ENCODE results near the gene OXNAD1.

Gene OXNAD1

GRCh38 chr3:16279010-16279801 lies 14.2 kb downstream of the OXNAD1 start:
- no peak for DNase-seq

GRCh38 chr3:16280671-16281070 lies 15.7 kb downstream of the OXNAD1 start:
- DNase-seq: no peak

GRCh38 chr3:16284633-16285032 lies 19.6 kb downstream of the OXNAD1 start:
- no peak for DNase-seq

DNA sequence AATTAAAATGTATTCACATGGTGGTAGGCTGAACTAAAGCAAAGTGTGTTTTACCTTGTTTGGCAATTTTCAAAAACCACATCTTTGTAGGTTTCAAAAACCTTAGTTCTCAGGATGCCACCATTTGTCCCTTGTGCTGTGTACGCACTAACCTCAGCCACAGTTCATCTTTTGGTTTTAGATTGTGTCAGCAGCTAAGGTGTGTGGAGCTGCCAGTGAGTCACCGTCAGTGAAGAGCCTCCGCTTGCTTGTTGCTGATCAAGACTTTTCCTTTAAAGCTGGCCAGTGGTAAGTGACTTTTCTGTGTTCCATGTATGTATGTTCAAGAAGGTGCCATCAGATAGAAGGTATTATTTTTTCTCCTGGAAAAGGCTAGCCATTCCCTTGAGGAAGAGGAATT lies 21.1 kb downstream of the OXNAD1 start:
- peak; percentile 74 to 79 for DNase-seq

- no peak for DNase-seq
Observed at GRCh38 chr3:16286751-16287543, 21.9 kb downstream of the OXNAD1 start.

DNA sequence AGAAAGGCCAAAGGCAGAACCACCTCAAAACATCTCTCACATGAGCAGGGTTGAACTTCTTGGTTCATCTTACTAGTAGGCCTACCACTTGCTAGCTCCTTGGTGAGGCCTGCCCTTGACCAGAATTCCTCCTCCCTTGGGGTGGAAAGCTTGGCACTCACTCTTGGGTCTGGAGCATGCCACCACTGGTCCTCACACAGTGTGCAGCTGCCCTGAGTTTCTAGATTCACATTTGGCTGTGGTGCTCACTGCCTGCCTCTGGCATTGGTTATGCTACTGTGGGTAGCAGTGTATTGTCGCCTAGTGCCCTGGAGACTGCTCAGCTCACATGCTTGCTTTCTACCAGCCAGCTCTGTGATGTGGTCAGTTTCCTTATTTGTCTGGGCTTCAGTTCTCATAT lies 23.7 kb downstream of the OXNAD1 start:
- DNase-seq: no peak

DNA sequence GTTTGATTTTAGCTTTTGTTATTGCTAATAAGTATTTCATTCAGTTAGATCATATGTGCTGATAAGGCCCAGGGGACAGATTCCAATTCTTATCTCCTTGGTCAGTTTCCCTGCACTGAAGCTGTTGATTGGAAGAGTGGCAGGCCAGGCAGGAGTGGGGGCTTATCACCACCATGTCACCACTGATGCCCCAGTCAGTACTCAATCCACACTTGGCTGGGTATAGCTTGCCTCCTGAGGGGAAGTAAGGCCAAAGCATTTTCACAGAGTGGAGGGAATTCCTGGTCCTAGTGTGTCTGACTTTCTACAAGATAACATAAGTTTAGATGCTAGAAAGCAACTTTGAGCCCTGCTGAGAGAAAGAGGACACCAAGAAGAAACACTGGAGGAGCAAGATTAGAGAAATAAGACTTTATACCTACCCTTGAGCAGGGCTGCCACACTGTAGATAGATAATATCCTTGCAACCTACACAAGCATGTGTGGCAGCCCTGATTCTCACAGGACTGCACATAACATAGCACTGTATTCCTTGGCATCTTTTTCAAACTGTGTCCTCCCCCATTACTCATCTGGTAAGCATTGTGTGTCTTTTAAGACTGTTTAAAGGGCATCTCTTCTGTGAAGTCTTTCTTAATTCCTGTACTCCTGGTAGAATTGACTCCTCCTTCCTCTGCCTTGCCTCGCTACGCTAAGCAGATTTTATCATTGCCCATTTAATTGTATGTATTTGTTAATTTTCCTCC lies 24.3 kb downstream of the OXNAD1 start:
- DNase-seq: no peak

DNA sequence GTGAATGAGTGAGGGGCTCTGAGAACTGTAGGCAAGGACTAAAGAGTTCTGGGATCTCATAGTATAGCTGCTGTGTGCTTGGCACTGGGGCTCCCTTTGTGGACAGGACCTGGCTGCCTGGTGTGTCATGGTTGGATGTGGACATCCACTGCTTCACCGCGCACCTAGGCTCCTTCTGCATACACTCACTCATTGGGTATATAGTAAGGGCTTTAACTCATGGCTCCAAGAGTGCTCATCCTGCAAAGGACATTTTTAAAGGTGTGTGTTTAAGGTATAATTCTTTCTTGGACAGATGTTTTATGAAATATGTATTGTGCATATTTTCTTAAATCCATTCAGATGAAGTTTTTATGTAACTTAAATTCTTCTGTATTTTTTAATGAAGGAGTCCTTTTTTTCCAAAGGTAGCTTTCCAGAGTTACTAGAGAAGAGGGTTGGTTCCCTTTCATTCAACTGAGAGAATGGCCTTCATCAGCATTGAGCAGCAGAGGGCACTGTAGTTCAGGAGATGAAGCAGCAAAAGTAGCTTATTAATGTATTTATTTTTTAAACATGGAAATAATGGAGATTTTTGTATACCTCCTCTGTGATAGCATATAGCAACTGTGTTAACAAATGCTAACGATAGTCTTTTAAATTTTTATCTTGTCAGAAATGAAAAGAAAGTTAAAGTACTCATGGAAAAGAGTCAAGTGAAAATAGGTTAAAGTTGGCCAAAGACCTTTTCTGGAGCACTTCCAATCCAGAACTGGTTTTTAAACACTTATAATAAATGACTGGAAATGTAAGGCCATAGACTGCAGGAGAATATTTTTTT lies 25.2 kb downstream of the OXNAD1 start:
- DNase-seq: peak; percentile 55 to 70

DNA sequence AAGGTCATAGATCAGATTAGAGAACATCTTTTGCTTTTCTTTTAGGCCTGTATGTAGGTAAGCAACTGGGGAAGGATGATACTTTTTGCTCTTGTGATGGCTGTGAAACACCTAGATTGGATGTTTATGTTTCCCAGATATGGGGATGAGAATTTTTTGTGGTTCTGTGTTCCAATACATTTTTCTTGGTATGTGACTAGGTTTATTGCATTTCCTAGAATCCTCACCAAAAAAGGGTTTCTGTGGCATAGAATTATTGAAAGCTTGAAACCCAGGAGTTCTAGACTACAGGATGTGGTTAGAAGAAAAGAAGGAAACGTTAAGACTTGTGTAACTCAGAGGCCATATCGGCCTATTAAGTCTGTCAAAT lies 25.8 kb downstream of the OXNAD1 start:
- DNase-seq: peak in 1 of 2 donors; percentile 46

GRCh38 chr3:16294844-16295243 lies 29.8 kb downstream of the OXNAD1 start:
- DNase-seq: no peak

GRCh38 chr3:16295298-16295890 lies 30.4 kb downstream of the OXNAD1 start:
- no peak for DNase-seq

DNA sequence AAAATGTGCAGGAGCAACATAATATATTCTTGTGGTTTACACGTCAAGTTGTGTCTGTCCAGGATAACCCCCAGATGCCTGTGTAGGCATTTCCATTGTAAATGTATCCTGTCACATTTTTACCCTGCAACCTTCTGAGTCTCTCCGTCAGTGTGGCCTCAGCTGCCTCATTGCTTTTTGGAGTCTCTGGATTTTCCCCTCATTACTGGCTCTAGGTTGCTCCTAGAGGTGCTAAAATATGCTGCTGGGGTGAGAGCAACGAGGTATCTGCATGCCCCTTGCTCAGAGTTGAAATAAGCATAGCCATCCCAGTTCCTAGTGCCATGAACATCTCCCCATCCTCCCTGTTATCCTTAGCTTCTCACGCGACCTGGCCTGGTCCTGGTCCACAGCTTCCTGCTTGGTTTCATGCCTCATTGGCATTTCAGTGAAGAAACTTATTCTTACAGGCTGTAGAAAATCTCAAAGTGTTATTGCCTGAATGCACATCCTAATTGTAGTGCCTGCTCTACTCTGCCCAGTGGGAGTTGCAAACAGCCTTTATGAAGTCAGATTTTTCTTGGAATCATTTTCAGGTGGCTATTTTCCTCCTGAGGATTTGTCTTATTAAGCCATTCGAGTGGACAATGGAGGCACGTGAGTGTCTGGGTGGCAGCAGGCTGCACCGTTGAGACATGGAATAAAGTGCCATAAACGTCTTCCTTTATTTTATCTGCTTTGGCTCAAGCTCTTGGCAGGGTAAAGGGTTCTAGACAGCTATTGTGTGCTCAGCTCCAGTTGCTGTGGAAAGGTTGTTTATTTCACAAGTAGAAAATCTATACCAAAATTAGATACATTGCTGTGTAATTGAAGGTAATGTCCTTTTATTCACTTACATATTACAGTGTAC lies 33.2 kb downstream of the OXNAD1 start:
- no peak for DNase-seq

DNA sequence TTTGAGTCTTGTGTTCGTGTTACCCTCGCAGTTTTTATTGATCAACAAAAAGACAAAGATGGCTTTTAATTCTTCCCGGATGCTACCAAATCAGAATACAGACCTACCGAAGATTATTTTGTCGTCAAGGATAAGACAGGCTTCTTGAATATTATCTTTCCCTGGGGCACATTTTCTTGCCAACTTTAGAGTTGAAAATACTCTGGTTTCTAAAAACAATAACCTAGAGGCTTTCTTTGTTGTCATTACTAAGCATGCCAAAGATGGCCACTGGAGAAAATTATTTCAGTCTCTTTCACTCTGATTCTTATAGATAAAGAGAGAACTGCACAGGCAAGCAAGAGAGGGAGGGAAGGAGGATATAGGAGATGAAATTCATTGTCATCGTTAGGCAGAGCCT lies 33.9 kb downstream of the OXNAD1 start:
- no peak for DNase-seq

DNA sequence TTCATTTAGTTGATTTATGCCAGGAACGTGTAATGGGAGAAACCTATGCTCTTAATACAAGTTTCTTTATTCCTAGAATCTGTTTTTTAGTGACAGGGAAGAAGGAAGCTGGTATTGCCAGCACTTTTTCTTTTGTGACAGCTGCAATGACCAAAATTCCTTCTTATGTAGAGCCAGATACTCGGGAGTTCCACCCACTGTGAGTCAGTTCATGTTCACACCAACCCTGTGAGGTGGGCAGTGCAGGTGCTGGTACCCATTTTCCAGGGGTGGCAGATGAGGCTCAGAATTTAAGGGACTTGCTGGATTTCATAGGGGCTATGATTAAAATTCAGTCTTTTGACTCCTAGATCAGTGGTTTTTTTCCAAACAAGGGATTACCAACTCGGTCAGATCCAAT lies 34.7 kb downstream of the OXNAD1 start:
- DNase-seq: no peak

- DNase-seq: peak in 1 of 2 donors; percentile 43
Observed at GRCh38 chr3:16300307-16300706, 35.3 kb downstream of the OXNAD1 start.

DNA sequence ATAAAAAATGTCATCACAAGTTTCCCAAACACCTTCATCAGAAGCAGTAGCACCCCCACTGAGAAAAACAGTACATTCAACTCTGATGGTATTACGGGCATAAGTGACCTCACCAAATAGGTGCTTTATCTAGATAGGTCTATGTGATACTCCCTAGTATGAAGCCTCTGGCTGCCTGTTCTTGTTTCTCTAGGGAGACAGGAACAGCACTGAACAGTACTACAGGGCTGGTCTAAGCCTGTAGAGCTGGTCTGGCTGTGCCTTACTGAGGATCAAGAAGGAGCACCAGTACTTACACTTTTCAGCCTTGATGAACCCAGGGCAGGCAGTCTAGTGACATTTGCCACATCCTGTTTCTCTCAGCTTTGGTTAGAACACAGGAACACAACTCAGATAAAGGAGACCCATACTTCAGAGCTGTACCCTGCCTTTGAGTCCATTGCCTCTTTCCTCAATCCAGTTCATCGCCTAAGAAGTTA lies 35.9 kb downstream of the OXNAD1 start:
- DNase-seq: peak; percentile 62 to 74

DNA sequence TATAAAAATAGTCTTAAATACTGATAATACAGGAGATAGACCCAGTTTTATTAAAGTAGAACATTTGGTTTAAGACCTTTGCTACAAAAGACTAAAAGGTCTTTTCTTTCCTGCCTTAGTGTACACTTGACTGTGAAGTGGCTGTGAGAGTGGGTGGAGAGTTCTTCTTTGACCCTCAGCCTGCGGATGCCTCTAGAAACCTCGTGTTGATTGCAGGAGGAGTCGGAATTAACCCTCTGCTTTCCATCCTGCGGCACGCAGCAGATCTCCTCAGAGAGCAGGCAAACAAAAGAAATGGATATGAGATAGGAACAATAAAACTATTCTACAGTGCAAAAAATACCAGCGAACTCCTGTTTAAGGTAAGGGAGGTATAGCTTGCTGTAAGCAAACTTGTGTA lies 36.5 kb downstream of the OXNAD1 start:
- no peak for DNase-seq

- no peak for DNase-seq
Observed at GRCh38 chr3:16302082-16302631, 37.1 kb downstream of the OXNAD1 start.

DNA sequence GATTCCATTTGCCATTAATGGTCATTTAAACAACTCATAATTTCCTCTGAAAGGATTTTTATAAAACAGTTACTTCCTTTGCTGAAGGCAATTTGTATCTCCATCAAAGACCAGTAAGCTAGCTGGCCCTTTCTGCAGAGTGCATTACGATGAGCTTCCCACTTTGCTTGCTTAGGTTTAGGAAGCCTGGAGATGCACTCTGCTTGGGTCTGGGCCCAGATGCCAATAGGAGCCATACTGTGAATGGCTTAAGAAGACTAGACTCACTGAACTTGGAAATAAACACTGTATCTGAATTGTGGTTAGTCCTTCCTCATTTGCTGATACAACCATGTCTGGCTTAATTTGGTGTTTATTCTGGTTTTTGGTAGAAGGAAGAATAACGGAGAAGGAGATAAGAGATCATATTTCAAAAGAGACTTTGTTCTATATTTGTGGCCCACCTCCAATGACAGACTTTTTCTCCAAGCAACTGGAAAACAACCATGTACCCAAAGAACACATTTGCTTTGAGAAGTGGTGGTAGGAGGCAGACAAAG lies 38.1 kb downstream of the OXNAD1 start:
- DNase-seq: no peak
